IPS DF 19.7 (cell line): ENCODE results near the gene GOLGB1.

Source experiments
- DNase-seq: peaks from one replicate; pipeline ENCODE4 v3.0.0-alpha.2; 2013; ENCODE audit warnings: low read depth, low spot score

GOLGB1 gene

DNA sequence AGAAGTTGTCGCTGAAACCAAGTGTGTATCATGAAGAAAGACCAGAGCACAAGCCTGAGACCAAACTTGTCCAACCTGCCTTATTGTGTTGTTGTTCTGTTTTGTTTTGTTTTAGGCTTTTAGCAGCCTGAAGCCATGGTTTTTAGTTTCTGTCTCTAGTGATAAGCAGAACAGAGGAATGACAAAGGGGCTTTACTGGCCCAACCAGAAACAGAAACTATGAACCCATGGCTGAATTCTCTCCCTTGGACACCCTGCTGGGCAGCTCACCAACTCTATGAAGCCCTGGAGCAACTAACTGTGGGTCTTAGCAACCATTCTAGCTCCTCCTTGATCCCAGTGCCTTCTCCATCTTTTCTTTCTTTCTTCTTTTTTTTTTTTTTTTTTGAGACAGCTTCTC, 119.2 kb downstream of the GOLGB1 start:
- no peak for DNase-seq

DNA sequence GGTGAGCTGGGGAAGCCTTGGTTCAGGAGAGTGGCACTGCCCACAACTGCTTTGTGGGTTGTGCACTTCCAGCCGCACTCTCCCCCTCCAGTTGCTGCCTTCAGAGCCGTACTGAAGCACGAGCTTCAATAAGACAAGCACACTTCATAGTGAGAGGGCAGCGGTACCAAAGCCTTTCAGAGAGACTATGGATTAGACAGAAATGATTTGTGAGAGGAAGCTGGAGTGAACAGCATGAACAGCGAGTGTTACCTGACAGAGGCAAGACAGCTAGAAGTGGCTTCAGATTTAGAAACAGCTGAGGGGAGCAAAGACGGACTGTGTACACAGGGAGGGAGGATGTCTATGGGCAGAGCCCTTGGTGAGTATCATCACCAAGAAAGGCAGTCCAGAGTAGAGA, 119.9 kb downstream of the GOLGB1 start:
- DNase-seq = no peak

DNA sequence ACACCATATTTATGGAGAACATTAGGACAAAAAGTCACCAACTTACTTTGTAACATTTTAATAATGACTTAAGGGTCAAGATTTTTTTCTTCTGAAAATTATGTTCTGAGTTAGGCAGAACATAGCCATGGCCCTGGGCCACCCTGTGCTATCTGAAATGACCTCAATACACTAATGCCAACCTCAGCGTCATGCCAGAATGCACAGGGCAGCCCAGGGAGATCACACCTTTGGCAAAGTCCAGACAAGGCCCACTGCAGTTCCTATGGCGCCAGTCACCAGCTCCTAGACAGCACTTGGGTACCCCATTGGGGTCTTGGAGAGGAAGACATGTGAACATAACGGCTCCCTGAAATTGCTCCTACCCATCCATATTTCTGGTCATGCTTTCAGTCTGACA, 121.9 kb downstream of the GOLGB1 start:
- DNase-seq = no peak

DNA sequence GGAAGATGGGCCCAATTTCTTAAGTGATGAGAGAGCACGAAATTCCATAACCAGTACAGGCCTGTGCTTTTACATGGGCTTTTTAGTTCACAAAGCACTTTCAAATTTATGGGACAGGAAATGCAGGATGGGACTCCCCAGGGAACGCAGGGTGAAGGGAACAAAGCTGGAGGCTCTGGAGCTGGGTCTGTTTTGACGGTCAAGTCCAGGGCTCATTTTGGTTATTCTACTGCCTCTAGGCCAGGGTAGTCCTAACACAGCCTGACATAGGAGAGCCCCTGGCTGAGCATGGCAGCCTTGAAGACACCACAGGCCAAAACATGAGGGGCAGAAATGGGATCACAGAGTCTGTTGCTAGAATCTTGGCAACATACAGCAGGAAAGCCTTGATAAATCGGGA, 122.3 kb downstream of the GOLGB1 start:
- DNase-seq = no peak

DNA sequence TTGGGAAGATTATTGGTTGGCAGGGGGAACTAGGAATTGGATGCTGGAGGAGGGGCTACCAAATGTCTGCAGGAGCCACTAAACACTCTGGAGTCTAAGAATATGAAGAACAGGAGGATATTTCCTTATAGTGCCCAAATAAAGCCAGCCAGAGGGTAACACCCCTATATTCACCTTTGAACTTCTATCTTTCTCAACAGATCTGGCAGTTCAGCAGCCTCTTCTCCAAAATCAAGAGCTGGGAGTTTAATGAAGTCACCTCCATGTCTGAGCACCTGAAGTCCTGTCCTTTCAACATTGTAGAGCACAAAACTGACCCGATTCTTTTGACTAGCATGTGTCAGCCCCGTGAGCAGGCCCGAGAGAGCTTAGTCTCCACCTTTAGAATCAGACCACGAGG, 123.0 kb downstream of the GOLGB1 start:
- DNase-seq = no peak

DNA sequence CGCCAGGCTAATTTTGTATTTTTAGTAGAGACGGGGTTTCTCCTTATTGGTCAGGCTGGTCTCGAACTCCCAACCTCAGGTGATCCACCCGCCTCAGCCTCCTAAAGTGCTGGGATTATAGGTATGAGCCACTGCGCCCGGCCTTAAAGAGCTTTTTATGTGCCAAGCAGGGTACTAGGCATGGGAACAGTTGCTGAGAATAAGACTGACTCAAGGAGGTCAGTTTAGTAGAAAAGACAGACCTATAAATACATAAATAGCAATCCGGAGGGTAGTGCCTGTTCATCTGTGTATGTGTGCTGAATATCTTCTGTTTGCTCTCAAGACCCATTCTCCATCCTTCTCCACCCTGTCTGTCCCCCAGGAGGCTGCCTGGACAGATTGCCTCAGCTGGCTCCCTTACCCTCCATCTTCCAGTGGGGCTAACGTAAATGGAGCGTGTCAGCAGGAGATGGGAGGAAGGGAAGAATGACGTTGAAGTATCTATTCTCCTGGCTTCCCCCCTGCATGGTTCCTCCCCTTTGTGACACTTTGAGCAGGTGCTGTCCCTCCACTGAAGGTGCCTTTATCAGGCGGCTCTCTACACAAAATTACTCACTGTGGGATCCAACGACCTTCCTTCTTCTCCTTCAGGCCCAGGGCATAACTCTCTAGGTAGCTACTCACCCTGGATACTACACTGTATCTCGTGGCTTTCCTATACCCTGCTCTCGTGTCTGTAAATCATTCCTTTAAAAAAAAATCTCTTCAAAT, 125.2 kb downstream of the GOLGB1 start:
- DNase-seq = no peak

DNA sequence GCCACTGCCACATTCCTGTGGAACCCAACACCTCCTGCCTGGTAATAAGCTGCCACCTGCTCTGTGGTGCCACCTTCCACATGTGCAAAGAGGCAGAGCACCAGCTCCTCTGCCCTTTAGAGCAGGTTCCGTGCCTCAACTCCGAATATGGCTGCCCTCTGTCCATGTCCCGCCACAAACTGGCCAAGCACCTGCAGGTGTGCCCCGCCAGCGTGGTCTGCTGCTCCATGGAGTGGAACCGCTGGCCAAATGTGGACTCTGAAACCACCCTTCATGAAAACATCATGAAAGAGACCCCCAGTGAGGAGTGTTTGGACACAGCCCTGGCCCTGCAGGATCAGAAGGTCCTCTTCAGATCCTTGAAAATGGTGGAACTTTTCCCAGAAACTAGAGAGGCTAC, 128.1 kb downstream of the GOLGB1 start:
- no peak for DNase-seq

DNA sequence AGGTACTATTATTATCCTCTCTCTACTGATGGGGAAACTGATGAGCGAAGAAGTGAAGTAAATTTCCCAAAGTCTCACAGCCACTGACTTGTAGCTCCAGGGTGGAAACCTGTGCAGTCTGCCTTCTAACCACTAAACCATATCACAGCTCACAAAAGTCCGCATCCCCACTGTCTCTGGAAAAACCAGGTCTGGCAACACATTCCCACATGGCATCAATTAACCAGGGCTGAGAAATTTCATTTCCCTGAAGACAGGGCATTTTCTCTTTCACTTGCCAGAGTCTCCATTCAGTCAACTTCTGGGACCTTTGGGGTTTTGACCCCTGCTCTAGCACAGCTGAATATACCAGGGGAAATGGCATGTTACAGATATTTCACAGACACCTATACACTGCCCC, 129.8 kb downstream of the GOLGB1 start:
- DNase-seq = no peak
